ENCODE measurements around the gene CHSY1. TPM values are rescaled to one million over a fixed set of nuclear protein-coding genes. Genes with fewer than 3 reads are reported as not detected.

CHSY1 gene
- total and polyA plus RNA-seq, 2 of the 4 experiments (the other 2 are of a cell fraction) = 40.9 to 53.2 TPM

GRCh38 chr15:101213147-101213546, 38.7 kb downstream of the CHSY1 start:
- H3K14ac ChIP-seq (replicated peaks; ENCODE audit: low read depth, low read length) = no peak overlapping the region
- ATAC-seq (ENCODE audit: low read depth) (no peak), DNase-seq (no peak)
- no peaks in the 10 kb centered on the region for H3K9me3 ChIP-seq (ENCODE audit: control insufficient read depth, insufficient read depth, low read length)
- no peak overlapping the region for H2BK120ac ChIP-seq (ENCODE audit: low read depth, low read length)
- peaks cover 13% of the 10 kb centered on the region for H3K36me3 ChIP-seq (ENCODE audit: control insufficient read depth, insufficient read depth, low read length)
- no peak overlapping the region for H4K5ac ChIP-seq (ENCODE audit: low read depth, low read length)
- H2AFZ ChIP-seq (replicated peaks; ENCODE audit: low read length, poor library complexity) = no peak overlapping the region
- H4K91ac ChIP-seq (ENCODE audit: insufficient read depth, low read depth, low read length) = no peak overlapping the region
- no peak overlapping the region for H2BK15ac ChIP-seq (ENCODE audit: low read depth, low read length)
- no CpG with 5 or more reads among the region's 3 CpGs for WGBS, 2 experiments (ENCODE audit: extremely low coverage in 2 of 2, insufficient read length in 1 of 2)
- BruUV-seq (replicated peaks) = no TSS peak
- TF ChIP-seq SMC3 (IDR thresholded peaks at IDR 0.05; ENCODE audit: low read depth, low read length) = no peak
- no peak for TF ChIP-seq CTCF (conservative IDR thresholded peaks at IDR 0.05; ENCODE audit: low read depth, low read length)
- TF ChIP-seq MXI1 (IDR thresholded peaks at IDR 0.05; ENCODE audit: borderline replicate concordance, low read depth, low read length) = no peak
- no peak overlapping the region for H3K27ac ChIP-seq (ENCODE audit: insufficient read depth, low read length)
- no peak overlapping the region for H3K23ac ChIP-seq (ENCODE audit: low read depth, low read length)
- peaks cover 75% of the 10 kb centered on the region for H4K20me1 ChIP-seq (ENCODE audit: insufficient read depth, low read length)
- H3K4me2 ChIP-seq (ENCODE audit: low read depth, low read length) = no peak overlapping the region
- H2AK5ac ChIP-seq (ENCODE audit: low read depth, low read length) = no peak overlapping the region
- H3K79me1 ChIP-seq (ENCODE audit: low read depth in 1 of 2, low read length in 2 of 2) = peaks cover 0 to 55% of the 10 kb centered on the region in 2 experiments; a peak in 2 of 4 replicates
- in situ Hi-C loops (cut with MboI; ENCODE audit: low sequenced_read_pairs) = no loop called here
- H3K56ac ChIP-seq (ENCODE audit: extremely low read depth, insufficient read depth, low read length) = no peak overlapping the region
- ChIA-PET CTCF (no interaction called here), POLR2A (ENCODE audit: unreplicated experiment) (no interaction called here)
- no peak overlapping the region for H3K18ac ChIP-seq (ENCODE audit: low read depth, low read length)
- H4K8ac ChIP-seq (ENCODE audit: low read depth in 2 of 2, low read length in 2 of 2) = no peak overlapping the region
- dilution Hi-C loops (cut with HindIII; ENCODE audit: low sequenced_read_pairs, unreplicated experiment) = no loop called here
- H3K4me3 ChIP-seq (ENCODE audit: insufficient read depth, low read depth, low read length) = no peak overlapping the region
- H3K9ac ChIP-seq (ENCODE audit: low read depth, low read length) = no peak overlapping the region
- H3K9me1 ChIP-seq (ENCODE audit: insufficient read depth, low read length) = peaks cover 18% of the 10 kb centered on the region
- no peak overlapping the region for H2BK20ac ChIP-seq (ENCODE audit: low read depth, low read length)
- no peak overlapping the region for H2AK9ac ChIP-seq (replicated peaks; ENCODE audit: low read depth, low read length, poor library complexity)
- no peaks in the 10 kb centered on the region for H3K27me3 ChIP-seq (ENCODE audit: control insufficient read depth, insufficient read depth, low read length)
- H2BK5ac ChIP-seq (ENCODE audit: low read depth, low read length, poor library complexity, severe bottlenecking) = no peak overlapping the region
- intact Hi-C loops (cut with micrococcal nuclease) = no loop called here
- H3K4me1 ChIP-seq (ENCODE audit: control insufficient read depth, insufficient read depth, low read length) = peaks cover 8% of the 10 kb centered on the region
- H3K4ac ChIP-seq (ENCODE audit: low read depth, low read length) = no peak overlapping the region
